PC-9 (cell line): ENCODE data around the gene MBP.

Experiments used
- CTCF ChIP-seq: fragments of 200-600 bp; sonication (generic); conservative IDR thresholded peaks from 2 replicates; pipeline ENCODE4 v1.6.1; 2017; ENCODE audit warnings: mixed run types, antibody characterized with exemption, mild to moderate bottlenecking, moderate library complexity
- EZH2 ChIP-seq: fragments of 200-600 bp; sonication (generic); IDR thresholded peaks from 2 replicates; pipeline ENCODE4 v1.8.0; 2017; ENCODE audit warnings: antibody characterized with exemption, low read depth

- no peak for TF ChIP-seq CTCF
- TF ChIP-seq EZH2: no peak
Observed at GRCh38 chr18:77079088-77079487, 53.5 kb downstream of the MBP start.
